Tibial artery (tissue), 4 donors: ENCODE measurements around the gene MAP3K10.

Experiments
- DNase-seq, 2 donors: peaks; one replicate each; pipeline ENCODE4 v3.0.0-alpha.2; 2019
- H3K27ac ChIP-seq, 2 donors: fragments of 200-600 bp; sonication (generic) in 1 of 2; 1 replicate in 1 of 2; 2 replicates in 1 of 2; pipeline ENCODE4 v1.5.1; 2018 to 2019; ENCODE audit warnings: mild to moderate bottlenecking in 1 of 2
- H3K27me3 ChIP-seq, 2 donors: fragments of 200-600 bp; sonication (generic) in 1 of 2; one replicate each; pipeline versions ENCODE4 v1.5.1 to v1.6.0; 2016 to 2019
- H3K36me3 ChIP-seq, 3 donors: fragments of 200-600 bp; sonication (generic) in 2 of 3; one replicate each; pipeline ENCODE4 v1.5.1; 2016 to 2019; ENCODE audit warnings: mild to moderate bottlenecking in 2 of 3
- H3K4me1 ChIP-seq, 4 donors: fragments of 200-600 bp; sonication (generic) in 2 of 4; 1 replicate in 3 of 4; 2 replicates in 1 of 4; pipeline ENCODE4 v1.5.1; 2016 to 2019
- H3K4me3 ChIP-seq, 2 donors: fragments of 200-600 bp; sonication (generic) in 1 of 2; 1 replicate in 1 of 2; 2 replicates in 1 of 2; pipeline ENCODE4 v1.5.1; 2018 to 2019; ENCODE audit warnings: mild to moderate bottlenecking in 2 of 2
- H3K9me3 ChIP-seq, 3 donors: fragments of 200-600 bp; sonication (generic) in 1 of 3; one replicate each; pipeline ENCODE4 v1.5.1; 2016 to 2019
- intact Hi-C: fragments of 100-400 bp; cut with DNase I; formaldehyde crosslinking; loops from one replicate; pipeline ENCODE4 v1.15.0; 2023; ENCODE audit warnings: low total_unique reads
- TF ChIP-seq, protein P1 (sequence below), 2 experiments: fragments of 200-600 bp in 1 of 2; fragments of 450-650 bp in 1 of 2; IDR thresholded peaks; one replicate each; pipeline ENCODE4 v1.5.1; 2017 to 2019; ENCODE audit warnings: antibody characterized with exemption in 2 of 2, mild to moderate bottlenecking in 1 of 2, moderate library complexity in 1 of 2

Gene MAP3K10

DNA sequence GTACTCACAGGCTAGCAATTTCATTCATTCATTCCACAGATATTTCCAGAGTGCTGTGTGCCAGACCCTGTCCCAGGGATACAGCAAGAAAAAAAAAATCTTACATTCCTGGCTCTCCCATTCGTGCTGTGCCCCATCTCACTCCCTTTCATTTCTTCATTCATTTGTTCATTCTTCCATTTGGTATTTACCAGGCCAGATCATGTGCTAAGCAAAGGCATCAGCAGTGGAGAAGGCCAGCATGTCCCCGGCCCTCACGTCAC is 2.3 kb downstream of the MAP3K10 start:
- Histone ChIP-seq H3K27ac (no peak overlapping the region), H3K4me3 (no peak overlapping the region), H3K36me3 (peaks cover 0 to 7% (median 5%) of the 10 kb centered on the region in 3 donors), H3K27me3 (no peaks in the 10 kb centered on the region), H3K4me1 (peaks cover 0 to 37% (median 15%) of the 10 kb centered on the region in 4 donors), H3K9me3 (no peaks in the 10 kb centered on the region)
- intact Hi-C loops = no loop called here
- no peak for DNase-seq
- TF ChIP-seq, protein P1, sequence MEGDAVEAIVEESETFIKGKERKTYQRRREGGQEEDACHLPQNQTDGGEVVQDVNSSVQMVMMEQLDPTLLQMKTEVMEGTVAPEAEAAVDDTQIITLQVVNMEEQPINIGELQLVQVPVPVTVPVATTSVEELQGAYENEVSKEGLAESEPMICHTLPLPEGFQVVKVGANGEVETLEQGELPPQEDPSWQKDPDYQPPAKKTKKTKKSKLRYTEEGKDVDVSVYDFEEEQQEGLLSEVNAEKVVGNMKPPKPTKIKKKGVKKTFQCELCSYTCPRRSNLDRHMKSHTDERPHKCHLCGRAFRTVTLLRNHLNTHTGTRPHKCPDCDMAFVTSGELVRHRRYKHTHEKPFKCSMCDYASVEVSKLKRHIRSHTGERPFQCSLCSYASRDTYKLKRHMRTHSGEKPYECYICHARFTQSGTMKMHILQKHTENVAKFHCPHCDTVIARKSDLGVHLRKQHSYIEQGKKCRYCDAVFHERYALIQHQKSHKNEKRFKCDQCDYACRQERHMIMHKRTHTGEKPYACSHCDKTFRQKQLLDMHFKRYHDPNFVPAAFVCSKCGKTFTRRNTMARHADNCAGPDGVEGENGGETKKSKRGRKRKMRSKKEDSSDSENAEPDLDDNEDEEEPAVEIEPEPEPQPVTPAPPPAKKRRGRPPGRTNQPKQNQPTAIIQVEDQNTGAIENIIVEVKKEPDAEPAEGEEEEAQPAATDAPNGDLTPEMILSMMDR (IDR thresholded peaks at IDR 0.05) = no peak

GRCh38 chr19:40198272-40198990 is 7.2 kb downstream of the MAP3K10 start:
- H3K27ac ChIP-seq = no peak overlapping the region
- peaks cover 0 to 14% (median 0%) of the 10 kb centered on the region in 4 donors for H3K4me1 ChIP-seq
- intact Hi-C loops = no loop called here
- no peaks in the 10 kb centered on the region for H3K9me3 ChIP-seq
- H3K4me3 ChIP-seq = no peak overlapping the region
- TF ChIP-seq, protein P1 (IDR thresholded peaks at IDR 0.05) = no peak
- peaks cover 9 to 48% (median 25%) of the 10 kb centered on the region in 3 donors for H3K36me3 ChIP-seq
- no peak for DNase-seq
- no peaks in the 10 kb centered on the region for H3K27me3 ChIP-seq

GRCh38 chr19:40200341-40201099 is 9.3 kb downstream of the MAP3K10 start:
- intact Hi-C loops = no loop called here

GRCh38 chr19:40204381-40204780 is 13.2 kb downstream of the MAP3K10 start:
- H3K4me1 ChIP-seq = no peaks in the 10 kb centered on the region
- H3K9me3 ChIP-seq = no peaks in the 10 kb centered on the region
- H3K36me3 ChIP-seq = peaks cover 40 to 81% (median 52%) of the 10 kb centered on the region in 3 donors
- no peak for DNase-seq
- no peak overlapping the region for H3K27ac ChIP-seq
- H3K4me3 ChIP-seq = no peak overlapping the region
- TF ChIP-seq, protein P1 (IDR thresholded peaks at IDR 0.05) = no peak
- intact Hi-C loops = no loop called here
- no peaks in the 10 kb centered on the region for H3K27me3 ChIP-seq

More at GRCh38 chr19:40200341-40201099, 9.3 kb downstream of the MAP3K10 start:
- no peak overlapping the region for H3K27ac ChIP-seq
- peaks cover 23 to 69% (median 45%) of the 10 kb centered on the region in 3 donors for H3K36me3 ChIP-seq
- H3K4me3 ChIP-seq = no peak overlapping the region
- no peaks in the 10 kb centered on the region for H3K27me3 ChIP-seq
- no peak for DNase-seq
- no peaks in the 10 kb centered on the region for H3K4me1 ChIP-seq
- no peaks in the 10 kb centered on the region for H3K9me3 ChIP-seq
- TF ChIP-seq, protein P1 (IDR thresholded peaks at IDR 0.05) = no peak

DNA sequence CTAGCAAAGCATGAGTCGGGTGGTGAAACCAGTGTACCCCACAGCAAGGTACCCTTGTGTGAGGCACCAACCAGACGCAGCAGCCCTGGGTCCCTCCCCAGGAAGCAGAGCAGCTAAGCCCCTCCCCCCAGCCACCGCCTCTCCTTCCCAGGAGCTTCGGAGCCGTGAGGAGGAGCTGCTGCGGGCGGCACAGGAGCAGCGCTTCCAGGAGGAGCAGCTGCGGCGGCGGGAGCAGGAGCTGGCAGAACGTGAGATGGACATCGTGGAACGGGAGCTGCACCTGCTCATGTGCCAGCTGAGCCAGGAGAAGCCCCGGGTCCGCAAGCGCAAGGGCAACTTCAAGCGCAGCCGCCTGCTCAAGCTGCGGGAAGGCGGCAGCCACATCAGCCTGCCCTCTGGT is 14.5 kb downstream of the MAP3K10 start:
- intact Hi-C loops = no loop called here
- TF ChIP-seq, protein P1 (IDR thresholded peaks at IDR 0.05) = no peak
- DNase-seq = no peak
- Histone ChIP-seq H3K36me3 (peaks cover 54 to 83% (median 66%) of the 10 kb centered on the region in 3 donors), H3K4me3 (no peak overlapping the region), H3K4me1 (no peaks in the 10 kb centered on the region), H3K9me3 (no peaks in the 10 kb centered on the region), H3K27ac (no peak overlapping the region), H3K27me3 (no peaks in the 10 kb centered on the region)
